Right hindlimb (tissue), 1 donor: ENCODE results near the gene FASTKD3.

ENCODE experiments used
- DNase-seq: peaks from one replicate; pipeline ENCODE4 v3.0.0-alpha.2; 2018

Gene FASTKD3

GRCh38 chr5:7877851-7878250 is 9.0 kb upstream of the FASTKD3 start:
- no peak for DNase-seq

GRCh38 chr5:7876867-7877266 is 8.0 kb upstream of the FASTKD3 start:
- no peak for DNase-seq

GRCh38 chr5:7875151-7875550 is 6.3 kb upstream of the FASTKD3 start:
- DNase-seq, result no peak

- no peak for DNase-seq
These were observed 5.8 kb upstream of the FASTKD3 start for GRCh38 chr5:7874639-7875038.

GRCh38 chr5:7873216-7873615 is 4.4 kb upstream of the FASTKD3 start:
- DNase-seq, result no peak

- no peak for DNase-seq
These were observed 3.8 kb upstream of the FASTKD3 start for GRCh38 chr5:7872517-7873130.

GRCh38 chr5:7871653-7872052 is 2.8 kb upstream of the FASTKD3 start:
- no peak for DNase-seq

GRCh38 chr5:7869474-7870136 is 774 bp upstream of the FASTKD3 start:
- no peak for DNase-seq

- no peak for DNase-seq
These were observed 431 bp downstream of the FASTKD3 start for GRCh38 chr5:7868427-7868772.

- no peak for DNase-seq
These were observed 1.6 kb downstream of the FASTKD3 start for GRCh38 chr5:7867260-7867659.

- DNase-seq, result no peak
These were observed 2.6 kb downstream of the FASTKD3 start for GRCh38 chr5:7866196-7866595.

GRCh38 chr5:7857926-7858632 is 10.8 kb downstream of the FASTKD3 start:
- DNase-seq, result no peak

- no peak for DNase-seq
These were observed 11.5 kb downstream of the FASTKD3 start for GRCh38 chr5:7857361-7857760.

GRCh38 chr5:7856855-7857254 is 12.0 kb downstream of the FASTKD3 start:
- no peak for DNase-seq

GRCh38 chr5:7855611-7856010 is 13.2 kb downstream of the FASTKD3 start:
- DNase-seq, result no peak

GRCh38 chr5:7852988-7853387 is 15.8 kb downstream of the FASTKD3 start:
- DNase-seq, result no peak

- DNase-seq, result no peak
These were observed 16.3 kb downstream of the FASTKD3 start for GRCh38 chr5:7852542-7852941.

- no peak for DNase-seq
These were observed 17.1 kb downstream of the FASTKD3 start for GRCh38 chr5:7851617-7852289.

- DNase-seq, result no peak
These were observed 17.6 kb downstream of the FASTKD3 start for GRCh38 chr5:7851240-7851592.

- DNase-seq, result peak; percentile 83
These were observed 18.2 kb downstream of the FASTKD3 start, which contains the start of gene CFAP90 for GRCh38 chr5:7850395-7851239. Gene CFAP90 (minus strand): TSS chr5:7851133. CDS start chr5:7851021, 112 bp downstream.

GRCh38 chr5:7849681-7850394 is 19.0 kb downstream of the FASTKD3 start:
- peak; percentile 40 for DNase-seq

- DNase-seq, result no peak
These were observed 20.5 kb downstream of the FASTKD3 start for GRCh38 chr5:7848296-7848695.
